NCI-H2107 (cell line): ENCODE results near the gene CAPN8.

Experiments
- DNase-seq: peaks from one replicate; lab custom pipeline; 2025; lab: John Stamatoyannopoulos, UW

CAPN8 gene

DNA sequence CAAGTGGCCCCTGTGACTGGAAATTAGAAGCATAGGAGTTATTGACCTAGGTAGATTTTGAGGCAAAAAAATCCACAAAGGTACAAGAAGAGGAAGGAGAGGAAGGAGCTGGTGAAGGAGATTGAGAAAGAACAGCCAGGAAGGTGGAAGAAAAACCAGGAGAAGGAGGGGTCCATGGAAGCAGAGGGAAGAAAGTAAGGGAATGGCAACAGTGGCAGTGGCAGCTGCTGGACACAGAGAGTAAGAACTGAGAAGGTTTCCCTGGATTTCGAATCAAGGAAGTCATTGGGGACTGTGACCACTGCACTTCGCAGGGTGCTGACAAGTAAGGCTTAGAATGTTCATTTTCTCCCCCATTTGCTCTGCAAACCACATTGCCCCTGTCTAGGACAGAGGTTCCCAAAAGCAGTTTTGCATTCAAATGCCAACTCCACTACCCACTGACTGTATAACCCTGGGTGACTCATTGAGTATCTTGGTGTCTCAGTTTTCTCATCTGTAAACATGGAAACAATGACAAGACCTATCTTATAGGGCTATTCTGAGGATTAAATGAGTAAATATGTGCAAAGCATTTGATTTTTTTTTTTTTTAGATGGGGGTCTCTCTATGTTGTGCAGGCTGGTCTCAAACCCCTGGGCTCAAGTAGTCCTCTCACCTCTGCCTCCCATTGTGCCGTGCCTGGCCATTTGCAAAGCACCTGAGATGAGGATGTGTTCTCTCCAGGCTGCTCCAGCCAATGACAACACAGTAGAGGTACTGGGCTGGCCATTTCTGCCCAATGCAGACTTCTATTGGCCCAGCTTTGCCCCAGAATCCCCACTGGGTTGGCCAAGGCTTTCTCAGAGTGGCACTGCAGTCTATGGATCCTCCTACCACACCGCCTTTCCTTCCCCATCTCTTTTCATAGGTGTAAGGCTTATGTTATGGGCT is 37.5 kb upstream of the CAPN8 start:
- DNase-seq, result no peak

- no peak for DNase-seq
These were observed 35.6 kb upstream of the CAPN8 start for GRCh38 chr1:223700942-223701637.

- no peak for DNase-seq
These were observed 35.0 kb upstream of the CAPN8 start for GRCh38 chr1:223700388-223700918.

DNA sequence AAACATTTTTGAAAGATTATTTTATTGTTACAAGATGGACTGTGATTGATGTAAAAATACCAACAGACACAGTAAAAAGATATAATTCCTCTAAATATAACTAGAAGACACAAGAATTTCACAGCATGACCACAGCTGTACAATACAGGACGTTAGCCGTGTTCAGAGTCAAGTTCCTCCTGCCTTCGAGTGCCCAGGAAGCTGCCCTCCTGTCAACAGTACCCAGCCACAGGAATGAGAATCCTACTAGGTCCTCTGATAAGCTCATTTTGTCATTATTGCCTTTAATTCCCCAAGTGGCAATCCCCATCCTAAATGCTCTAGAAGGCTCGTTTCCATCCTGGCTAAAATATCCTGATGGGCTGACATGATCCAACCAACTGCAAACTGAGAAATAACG is 30.4 kb upstream of the CAPN8 start:
- DNase-seq, result no peak

DNA sequence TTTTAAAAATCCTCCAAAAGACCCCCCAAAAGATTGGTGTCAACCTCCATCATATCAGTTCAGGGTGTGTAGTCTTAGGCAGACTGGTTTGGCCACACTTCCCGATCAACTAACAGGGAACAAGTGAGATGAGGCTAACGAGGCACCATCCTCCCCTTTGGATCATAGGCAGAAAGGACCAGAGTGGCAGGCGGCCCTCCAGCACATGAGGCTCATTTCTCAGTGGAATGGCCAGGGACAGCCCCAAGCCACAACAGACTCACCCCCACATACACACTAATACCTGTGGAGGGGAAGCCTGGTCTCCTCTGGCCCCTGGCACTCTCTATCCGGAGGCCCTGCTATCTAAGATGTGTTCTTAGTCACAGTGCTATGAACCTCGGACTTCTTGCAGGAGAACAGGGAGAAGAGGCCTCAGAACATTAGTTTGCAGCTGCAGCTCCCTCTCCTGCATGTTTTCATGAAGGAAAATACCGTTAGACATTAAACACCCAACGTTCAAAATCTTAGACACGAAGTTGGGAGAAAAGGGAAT is 29.6 kb upstream of the CAPN8 start:
- no peak for DNase-seq

DNA sequence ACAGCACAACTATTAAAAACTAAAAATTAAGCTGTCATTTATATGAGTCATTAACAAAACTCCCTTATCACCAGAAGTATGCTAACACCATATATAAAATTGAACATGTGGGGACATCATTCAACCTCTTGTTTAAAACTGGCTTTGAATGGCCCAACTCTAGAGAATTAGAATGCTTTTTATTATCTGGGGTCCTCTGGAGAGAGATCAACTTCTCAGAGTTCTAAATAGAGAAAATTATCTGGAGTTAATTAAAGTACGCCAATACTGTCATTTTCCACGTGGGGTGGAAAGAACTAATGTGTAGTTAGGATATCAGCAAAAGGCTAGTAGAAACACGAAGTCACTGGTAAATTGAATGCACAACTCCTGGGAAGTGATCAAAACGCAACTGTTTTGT is 25.6 kb upstream of the CAPN8 start:
- no peak for DNase-seq

GRCh38 chr1:223684488-223684792 is 18.9 kb upstream of the CAPN8 start:
- no peak for DNase-seq

DNA sequence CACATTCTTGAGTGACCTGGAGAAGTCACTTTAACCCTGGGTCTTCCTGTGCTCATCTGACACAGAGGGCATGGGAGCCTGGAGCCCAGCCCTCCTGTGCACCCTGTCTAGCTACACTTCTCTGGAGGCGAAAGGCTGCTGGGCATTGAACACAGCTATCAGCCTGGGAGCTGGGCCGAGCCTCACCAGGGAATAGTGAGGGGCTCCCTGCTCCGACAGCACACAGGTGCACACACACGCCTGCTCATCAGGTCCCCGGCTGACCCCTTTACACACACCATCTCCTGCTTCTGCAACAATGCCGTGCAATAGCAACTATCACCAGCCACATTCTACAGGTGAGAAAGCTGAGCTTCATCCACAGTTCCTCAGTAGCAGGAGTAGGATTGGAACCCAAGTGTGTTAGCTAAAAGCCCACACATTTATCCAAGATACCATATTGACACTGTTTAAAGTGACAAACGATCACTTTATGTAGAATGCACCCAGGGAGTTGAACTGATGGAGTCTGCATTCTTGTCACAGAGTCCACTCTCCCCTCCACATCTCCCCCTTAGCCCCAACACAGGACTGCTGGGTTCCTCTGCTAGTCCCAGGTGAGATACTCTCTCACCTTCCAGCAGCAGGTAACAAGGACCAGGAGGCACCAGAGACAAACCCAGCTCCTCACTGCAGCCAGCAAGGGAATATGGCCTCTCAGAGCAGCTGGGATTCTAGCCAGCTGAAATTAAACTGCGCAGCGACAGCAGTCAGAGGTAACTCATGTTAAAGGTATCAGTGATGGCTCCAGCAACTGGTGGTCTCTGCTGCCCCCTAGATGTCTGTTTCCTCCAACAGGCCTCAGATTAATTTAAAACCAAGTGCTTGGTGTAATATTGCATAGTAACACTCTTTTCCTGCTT is 18.3 kb upstream of the CAPN8 start:
- DNase-seq, result peak; percentile 62

DNA sequence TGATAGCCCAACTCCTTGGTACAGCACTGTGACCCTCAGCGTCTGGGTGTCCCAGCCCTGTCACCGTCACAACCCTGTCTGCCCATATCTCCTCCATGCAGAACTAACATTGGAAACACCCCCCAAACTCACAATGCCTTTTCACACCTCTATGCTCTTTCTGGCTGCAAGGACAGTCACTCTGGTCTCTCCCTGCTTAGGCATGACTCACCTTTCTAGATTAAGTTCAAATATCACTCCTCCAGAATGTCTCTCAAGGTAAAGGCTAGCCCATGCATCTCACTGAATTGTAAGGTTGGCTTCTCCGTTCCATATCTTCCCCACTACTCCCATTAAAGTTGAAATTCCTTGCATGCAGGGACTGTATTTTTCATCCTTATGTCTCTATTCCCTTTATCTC is 17.0 kb upstream of the CAPN8 start:
- DNase-seq, result no peak

DNA sequence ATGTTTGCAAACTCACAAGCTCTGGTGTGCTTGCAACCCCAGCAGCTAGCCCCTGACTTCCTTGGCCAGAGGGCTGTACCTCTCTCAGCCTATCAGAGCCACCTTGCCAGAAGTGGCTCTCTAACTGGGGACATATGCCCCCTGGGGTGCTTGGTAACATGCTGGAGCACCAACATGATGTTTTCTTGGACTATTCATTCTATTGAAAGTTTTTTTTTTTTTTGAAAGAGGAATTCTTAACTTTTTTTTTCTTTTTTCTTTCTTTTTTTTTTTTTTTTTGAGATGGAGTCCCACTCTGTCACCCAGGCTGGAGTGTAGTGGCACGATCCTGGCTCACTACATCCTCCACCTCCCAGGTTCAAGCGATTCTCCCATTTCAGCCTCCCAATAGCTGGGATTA is 14.7 kb upstream of the CAPN8 start:
- DNase-seq, result no peak

DNA sequence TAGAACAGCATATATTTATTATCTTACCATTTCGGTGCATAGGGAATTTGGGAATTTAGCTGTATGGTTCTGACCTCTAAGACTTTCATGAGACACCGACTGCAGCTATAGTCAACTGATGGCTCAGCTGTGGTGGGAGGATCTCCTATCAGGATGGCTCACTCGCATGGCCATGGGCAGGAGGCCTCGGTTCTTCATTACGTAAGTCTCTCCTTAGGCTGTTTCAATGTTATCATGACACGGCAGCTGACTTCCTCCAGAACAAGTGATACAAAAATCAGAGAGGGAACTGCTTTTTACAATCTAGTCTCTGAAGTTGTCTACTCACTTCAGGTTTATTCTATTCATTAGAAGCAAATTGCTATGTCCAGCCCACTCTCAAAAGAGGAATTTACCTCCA is 13.3 kb upstream of the CAPN8 start:
- DNase-seq, result no peak

DNA sequence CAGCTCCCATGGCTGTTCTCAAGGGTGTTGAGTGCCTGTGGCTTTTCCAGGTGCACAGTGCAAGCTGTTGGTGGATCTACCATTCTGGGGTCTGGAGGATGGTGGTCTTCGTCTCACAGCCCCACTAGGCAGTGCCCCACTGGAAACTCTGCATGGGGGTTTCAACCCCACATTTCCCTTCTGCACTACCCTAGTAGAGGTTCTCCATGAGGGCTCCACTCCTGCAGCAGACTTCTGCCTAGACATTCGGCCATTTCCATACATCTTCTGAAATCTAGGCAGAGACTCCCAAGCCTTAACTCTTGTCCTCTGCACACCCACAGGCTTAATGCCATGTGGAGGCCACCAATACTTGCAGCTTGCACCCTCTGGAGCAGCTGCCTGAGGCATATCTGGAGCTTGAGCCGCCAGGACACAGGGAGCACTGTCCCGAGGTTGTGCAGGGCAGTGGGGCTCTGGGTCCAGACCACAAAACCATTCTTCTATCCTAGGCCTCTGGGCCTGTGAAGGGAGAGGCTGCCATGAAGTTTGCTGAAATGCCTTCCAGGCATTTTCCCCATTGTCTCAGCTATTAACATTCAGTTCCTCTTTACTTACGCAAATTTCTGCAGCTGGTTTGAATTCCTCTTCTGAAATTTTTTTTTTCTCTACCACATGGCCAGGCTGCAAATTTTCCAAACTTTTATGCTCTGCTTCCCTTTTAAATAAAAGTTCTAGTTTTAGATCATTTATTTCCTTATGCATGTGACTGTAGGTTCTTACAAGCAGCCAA is 8.8 kb upstream of the CAPN8 start:
- DNase-seq, result no peak

DNA sequence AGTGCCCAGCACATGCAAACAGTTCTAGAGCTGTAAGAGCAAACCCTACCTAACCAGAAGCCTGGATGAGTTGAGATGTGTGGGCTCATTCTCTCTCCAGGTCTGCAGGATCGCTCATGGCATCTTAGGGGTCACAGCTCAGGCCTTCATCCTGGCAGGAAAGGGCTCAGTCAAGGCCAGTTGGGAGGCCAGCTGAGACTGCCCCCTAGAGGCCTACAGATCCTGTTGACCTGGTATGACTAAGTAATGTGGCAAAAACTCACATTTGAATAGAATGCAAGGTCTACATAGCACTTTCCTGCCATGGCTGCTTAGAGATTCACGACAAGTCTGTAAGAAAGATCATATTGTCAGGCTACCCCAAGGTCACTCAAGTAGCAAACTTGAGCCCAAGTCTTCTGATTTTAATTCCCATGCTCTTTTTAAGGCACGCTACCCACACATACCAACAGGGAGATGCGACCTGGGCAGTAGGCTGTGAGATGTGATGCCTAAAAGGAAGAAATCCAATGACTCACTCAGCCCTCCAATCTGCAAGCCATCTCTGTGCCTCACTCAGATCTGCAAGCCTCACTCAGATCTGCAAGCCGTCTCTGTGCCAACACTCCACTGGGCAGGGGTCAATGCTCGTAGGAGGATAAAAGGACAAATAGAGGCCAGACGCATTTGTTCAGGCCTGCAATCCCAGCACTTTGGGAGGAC is 5.1 kb upstream of the CAPN8 start:
- no peak for DNase-seq

DNA sequence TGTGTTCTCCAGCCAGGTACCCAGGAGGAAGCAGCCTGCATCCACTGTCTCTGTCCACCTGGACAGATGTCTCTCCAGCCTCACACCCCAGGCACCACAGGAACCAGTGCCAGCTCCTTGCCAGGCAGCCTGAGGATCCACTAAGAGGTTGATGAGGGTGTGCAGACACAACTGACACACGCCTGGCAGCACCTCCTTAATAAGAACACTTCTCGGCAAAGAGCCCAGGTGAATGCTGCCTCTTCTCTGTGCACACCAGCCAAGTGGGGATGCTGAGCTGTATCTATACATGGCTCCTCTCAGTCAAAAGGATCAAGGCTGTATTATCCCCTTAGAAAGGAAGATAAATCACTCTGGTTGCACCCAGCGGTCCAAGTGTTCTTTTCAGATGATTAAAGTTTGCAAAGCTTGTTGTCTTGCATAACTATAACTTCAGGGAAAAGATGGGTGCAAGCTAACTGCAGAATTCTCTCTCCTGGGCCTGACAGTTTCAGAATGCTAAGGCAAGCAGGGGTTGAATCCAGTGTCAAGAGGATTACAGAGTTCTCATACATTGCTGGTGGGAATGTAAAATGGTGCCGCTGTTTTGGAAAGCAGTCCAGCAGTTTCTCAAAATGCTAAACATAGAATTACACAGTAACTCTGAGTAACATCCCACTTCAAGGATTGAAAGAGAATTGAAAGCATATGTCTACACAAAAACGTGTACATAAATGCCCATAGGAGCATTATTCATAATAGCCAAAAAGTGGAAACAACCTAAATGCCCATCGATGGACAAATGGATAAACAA is 3.7 kb upstream of the CAPN8 start:
- no peak for DNase-seq

- no peak for DNase-seq
These were observed 2.1 kb upstream of the CAPN8 start for GRCh38 chr1:223667484-223668182.

- DNase-seq, result no peak
These were observed 1.4 kb downstream of the CAPN8 start for GRCh38 chr1:223664106-223664505.

DNA sequence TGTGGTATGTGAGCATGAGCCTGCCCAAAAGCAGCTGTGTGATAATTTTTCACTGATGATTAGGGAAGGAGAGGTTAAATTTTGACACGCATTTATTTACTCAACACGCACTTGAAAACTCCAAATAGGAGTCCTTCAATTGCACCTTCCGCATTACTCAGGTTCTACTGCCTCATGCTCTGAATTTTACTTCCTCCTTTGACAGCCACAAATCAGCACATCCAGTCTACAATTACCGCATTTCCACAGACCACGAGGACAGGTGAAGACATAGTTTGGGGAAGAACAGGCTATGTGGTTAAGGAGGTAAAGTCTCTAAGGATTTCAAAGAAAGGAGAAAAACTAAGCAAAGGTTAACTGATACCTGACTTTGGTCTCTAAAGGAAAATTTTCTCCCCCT is 2.6 kb downstream of the CAPN8 start:
- DNase-seq, result no peak

DNA sequence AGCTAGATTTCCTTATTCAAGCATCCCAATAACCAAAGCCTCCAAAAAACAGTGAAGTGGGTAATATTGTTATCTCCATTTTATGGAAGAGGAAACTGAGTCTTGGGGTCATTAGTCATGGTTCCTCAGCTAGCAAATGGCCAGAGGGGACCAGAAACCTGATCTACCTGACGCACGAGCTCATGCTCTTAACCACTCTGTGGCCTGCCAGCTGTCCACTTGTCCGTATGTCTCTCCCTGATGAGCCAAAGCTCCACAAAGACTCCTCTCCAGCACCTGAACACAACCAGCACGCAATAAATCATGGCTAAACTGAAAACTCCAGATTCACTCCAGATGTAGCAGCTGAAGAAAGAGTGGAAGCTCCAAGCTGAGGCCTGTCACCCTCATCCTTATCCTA is 5.8 kb downstream of the CAPN8 start:
- DNase-seq, result no peak

GRCh38 chr1:223657978-223658377 is 7.5 kb downstream of the CAPN8 start:
- DNase-seq, result no peak
